T-helper 1 cell treated with Interleukin-12 subunit alpha and Interleukin-12 subunit beta and Interleukin-4 antibody, amounts not matched to agents 30 μg/mL and 1 μg/mL, for 36 hours (primary cell): ENCODE data around the gene VENTX.

Experiments
- H3K27ac Mint-ChIP-seq: one replicate; pipeline ENCODE4 v1.8.0; 2021; ENCODE audit warnings: mild to moderate bottlenecking, mixed read lengths
- H3K27me3 Mint-ChIP-seq: one replicate; pipeline ENCODE4 v1.8.0; 2021; ENCODE audit warnings: low read depth, mixed read lengths
- H3K36me3 Mint-ChIP-seq: one replicate; pipeline ENCODE4 v1.8.0; 2021; ENCODE audit warnings: low read depth, mixed read lengths
- H3K4me1 Mint-ChIP-seq: one replicate; pipeline ENCODE4 v1.8.0; 2021; ENCODE audit warnings: low read depth, mixed read lengths
- H3K4me3 Mint-ChIP-seq: one replicate; pipeline ENCODE4 v1.8.0; 2021; ENCODE audit warnings: mild to moderate bottlenecking, moderate library complexity, mixed read lengths
- H3K9me3 Mint-ChIP-seq: one replicate; pipeline ENCODE4 v1.8.0; 2021; ENCODE audit warnings: mixed read lengths

Gene VENTX

GRCh38 chr10:133237588-133238465, at the start of gene VENTX:
Gene VENTX (plus strand): TSS chr10:133237855. CDS start chr10:133237915, 60 bp downstream.
- Mint-ChIP-seq H3K36me3 (no peaks in the 10 kb centered on the region), H3K4me3 (no peak within 1 kb of the TSS), H3K27ac (no peak within 1 kb of the TSS), H3K27me3 (peaks cover 66% of the 10 kb centered on the region), H3K9me3 (no peaks in the 10 kb centered on the region), H3K4me1 (peaks cover 11% of the 10 kb centered on the region)

DNA sequence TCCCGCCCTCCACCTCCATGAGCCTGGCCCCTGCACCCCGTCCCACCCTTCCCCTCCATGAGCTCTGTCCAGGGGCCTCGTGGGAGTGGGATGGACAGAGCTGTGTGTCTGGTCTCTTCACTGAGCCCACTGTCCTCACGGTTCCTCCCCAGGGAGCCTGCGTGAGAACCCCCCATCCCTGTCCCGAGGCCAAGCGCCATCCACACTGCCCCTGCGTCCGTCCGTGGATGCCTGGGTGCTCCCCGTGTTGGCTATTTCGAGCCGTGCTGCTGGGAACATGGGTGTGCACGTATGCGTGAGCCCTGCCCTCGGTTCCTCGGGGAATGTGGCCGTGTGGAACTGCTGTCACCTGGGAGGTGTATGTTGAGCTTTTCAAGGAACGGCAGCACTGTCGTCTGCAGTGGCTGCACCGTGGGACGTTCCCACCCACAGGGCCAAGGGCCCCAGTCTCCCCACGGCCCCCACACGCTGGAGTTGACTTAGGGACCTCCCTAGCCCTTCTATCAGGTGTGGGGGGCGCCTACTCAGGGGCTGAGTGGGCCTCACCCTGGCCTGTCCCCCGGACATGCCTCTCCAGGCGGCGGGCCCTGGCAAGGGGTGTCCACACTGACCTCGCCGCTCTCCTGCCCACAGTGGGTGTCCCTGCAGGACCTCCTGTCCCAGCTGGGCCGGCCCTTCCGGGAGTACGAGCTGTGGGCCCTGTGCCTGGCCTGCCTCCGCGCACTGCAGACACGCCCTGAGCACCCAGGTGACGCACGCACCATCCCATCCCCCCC, 49.6 kb upstream of the VENTX start:
- Mint-ChIP-seq H3K4me1 (no peaks in the 10 kb centered on the region), H3K27ac (no peak overlapping the region), H3K27me3 (no peaks in the 10 kb centered on the region), H3K4me3 (no peak overlapping the region), H3K9me3 (peaks cover 6% of the 10 kb centered on the region), H3K36me3 (no peaks in the 10 kb centered on the region)

- Mint-ChIP-seq H3K4me3 (no peak overlapping the region), H3K9me3 (peaks cover 2% of the 10 kb centered on the region), H3K36me3 (no peaks in the 10 kb centered on the region), H3K4me1 (no peaks in the 10 kb centered on the region), H3K27me3 (no peaks in the 10 kb centered on the region), H3K27ac (no peak overlapping the region)
These were observed 48.4 kb upstream of the VENTX start for GRCh38 chr10:133189256-133189655.

DNA sequence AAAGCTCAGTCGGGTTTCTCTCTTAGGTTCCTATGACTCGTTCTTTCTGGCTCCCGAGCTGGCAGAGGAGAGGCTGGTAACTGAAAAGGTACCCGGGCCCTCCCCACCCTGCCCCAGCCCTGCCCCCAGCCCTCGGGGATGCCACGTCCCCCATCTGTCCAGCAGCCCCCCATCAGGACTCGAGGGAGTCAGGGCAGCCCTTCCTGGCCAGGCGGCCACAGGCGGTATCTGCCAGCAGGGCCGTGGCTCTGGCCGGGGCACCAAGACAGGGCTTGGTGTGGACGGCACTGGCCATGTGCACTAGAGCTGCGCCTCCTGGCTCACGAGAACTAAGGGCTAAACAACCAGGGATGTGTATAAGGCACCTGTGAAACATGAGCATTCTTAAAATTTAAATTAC, 47.9 kb upstream of the VENTX start:
- H3K4me1 Mint-ChIP-seq, result no peaks in the 10 kb centered on the region
- H3K27me3 Mint-ChIP-seq, result no peaks in the 10 kb centered on the region
- H3K4me3 Mint-ChIP-seq, result no peak overlapping the region
- H3K27ac Mint-ChIP-seq, result no peak overlapping the region
- no peaks in the 10 kb centered on the region for H3K9me3 Mint-ChIP-seq
- H3K36me3 Mint-ChIP-seq, result no peaks in the 10 kb centered on the region

DNA sequence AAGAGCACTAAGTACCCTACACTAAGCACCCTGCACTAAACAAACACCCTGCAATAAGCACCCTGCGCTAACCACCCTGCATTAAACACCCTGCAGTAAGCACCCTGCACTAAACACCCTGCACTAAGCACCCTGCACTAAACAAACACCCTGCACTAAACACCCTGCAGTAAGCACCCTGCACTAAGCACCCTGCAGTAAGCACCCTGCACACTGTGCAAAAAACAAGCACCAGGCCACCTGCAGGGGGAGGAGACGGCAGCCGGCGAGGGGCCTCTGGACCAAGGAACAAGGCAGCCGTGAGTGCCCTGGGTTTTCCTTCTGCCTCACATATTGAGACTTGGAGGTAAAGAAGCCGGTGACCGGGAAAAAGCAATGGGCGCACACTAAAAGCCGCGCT, 47.4 kb upstream of the VENTX start:
- Mint-ChIP-seq H3K9me3 (no peaks in the 10 kb centered on the region), H3K36me3 (no peaks in the 10 kb centered on the region), H3K4me1 (no peaks in the 10 kb centered on the region), H3K4me3 (no peak overlapping the region), H3K27ac (no peak overlapping the region), H3K27me3 (no peaks in the 10 kb centered on the region)

GRCh38 chr10:133191651-133192050, 46.0 kb upstream of the VENTX start:
- Mint-ChIP-seq H3K27ac (no peak overlapping the region), H3K4me1 (no peaks in the 10 kb centered on the region), H3K9me3 (no peaks in the 10 kb centered on the region), H3K4me3 (no peak overlapping the region), H3K36me3 (no peaks in the 10 kb centered on the region), H3K27me3 (no peaks in the 10 kb centered on the region)

DNA sequence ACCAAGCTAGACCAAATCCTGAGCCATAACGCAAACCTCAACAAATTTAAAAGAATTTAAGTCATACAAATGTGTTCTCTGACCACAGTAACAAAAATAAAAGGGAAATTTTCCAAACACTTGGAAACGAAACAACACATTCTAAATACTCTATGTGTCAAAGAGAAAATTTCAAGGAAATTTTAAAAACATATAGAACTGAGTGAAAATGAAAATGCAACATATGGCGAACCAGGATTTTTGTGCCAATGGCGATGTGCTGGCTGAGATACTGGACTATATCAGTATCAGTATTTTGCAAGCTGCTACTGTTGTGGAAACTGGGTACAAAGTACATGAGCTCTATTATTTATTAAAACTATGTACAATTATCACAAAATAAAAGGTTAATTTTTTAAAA, 43.5 kb upstream of the VENTX start:
- Mint-ChIP-seq H3K36me3 (no peaks in the 10 kb centered on the region), H3K4me1 (no peaks in the 10 kb centered on the region), H3K27me3 (no peaks in the 10 kb centered on the region), H3K4me3 (no peak overlapping the region), H3K27ac (no peak overlapping the region), H3K9me3 (no peaks in the 10 kb centered on the region)

GRCh38 chr10:133195096-133195495, 42.6 kb upstream of the VENTX start:
- no peaks in the 10 kb centered on the region for H3K9me3 Mint-ChIP-seq
- H3K4me1 Mint-ChIP-seq, result no peaks in the 10 kb centered on the region
- H3K36me3 Mint-ChIP-seq, result no peaks in the 10 kb centered on the region
- no peaks in the 10 kb centered on the region for H3K27me3 Mint-ChIP-seq
- H3K27ac Mint-ChIP-seq, result no peak overlapping the region
- no peak overlapping the region for H3K4me3 Mint-ChIP-seq

- Mint-ChIP-seq H3K4me3 (no peak overlapping the region), H3K9me3 (no peaks in the 10 kb centered on the region), H3K27ac (no peak overlapping the region), H3K36me3 (no peaks in the 10 kb centered on the region), H3K27me3 (no peaks in the 10 kb centered on the region), H3K4me1 (no peaks in the 10 kb centered on the region)
These were observed 42.0 kb upstream of the VENTX start for GRCh38 chr10:133195611-133196010.

DNA sequence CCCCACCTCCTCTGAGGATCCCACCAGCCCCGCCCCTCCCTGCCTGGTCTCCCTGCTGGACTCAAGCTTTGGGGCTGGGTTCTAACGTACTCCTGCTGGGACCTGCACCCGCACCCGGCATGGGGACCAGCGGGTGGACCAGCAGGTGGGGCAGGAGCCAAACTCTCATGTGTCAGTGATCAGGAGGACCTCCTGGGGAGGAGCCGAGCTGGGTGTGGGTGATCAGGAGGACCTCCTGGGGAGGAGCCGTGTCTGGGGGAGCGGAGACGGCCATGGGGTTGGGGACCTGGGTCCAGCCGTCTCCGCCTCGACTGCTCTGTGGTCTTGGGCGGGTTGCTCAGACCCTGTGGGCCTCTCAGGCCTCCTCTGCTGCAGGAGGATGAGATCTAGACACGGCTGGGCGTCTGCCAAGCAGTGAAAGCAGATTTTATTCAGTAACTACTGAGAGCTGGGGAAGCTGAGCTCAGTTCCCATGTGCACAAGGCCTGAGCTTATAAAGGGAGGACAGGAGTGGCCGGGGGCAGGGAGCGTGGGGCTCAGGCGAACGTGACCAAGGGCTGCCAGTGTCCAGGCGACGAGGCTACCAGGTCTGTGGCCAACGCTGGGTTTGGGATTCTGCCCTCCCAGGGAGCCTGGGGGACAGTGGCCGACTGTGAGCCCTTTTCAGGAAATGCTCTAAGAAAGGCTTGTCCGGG, 41.3 kb upstream of the VENTX start:
- Mint-ChIP-seq H3K9me3 (no peaks in the 10 kb centered on the region), H3K36me3 (no peaks in the 10 kb centered on the region), H3K4me1 (no peaks in the 10 kb centered on the region), H3K4me3 (no peak overlapping the region), H3K27me3 (no peaks in the 10 kb centered on the region), H3K27ac (no peak overlapping the region)

DNA sequence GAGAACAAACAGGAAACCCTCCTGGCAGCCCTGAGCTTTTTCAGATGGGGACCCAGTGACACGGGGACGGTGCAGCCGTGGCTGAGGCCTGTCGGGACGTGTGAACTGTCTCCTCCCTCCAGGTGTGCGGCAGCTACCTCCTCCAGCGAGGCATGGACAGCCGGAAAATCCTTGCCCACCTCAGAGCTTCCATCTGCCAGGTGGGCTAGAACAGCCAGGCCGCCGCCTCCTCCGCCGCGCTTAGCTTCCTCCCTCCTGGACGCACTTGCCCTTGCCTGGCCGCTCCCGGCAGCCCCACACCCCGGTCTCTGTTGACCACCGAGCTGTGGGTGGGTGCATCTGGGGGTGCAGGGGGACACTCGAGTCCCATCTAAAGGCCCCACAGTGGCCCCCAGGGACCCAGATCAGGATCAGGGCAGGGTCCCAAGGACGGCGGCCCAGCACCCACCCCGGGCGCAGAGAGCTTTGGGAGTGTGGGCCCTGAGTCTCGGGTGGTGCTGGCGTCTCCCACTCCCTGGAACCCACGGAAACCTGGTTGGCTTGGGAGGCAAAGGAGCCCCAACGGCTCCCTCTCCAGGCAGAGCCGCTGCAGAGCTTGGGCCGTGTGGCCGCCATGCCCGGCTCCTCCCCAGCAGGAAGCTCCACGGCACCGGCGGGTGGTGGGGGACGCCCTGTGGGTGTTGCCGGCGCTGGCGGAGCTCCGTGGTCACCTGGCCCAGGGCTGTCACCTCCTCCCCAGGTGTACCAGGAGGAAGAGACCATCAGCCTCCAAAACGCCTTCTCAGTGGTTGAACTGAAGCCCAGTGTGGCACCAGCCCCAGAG, 40.5 kb upstream of the VENTX start:
- H3K4me1 Mint-ChIP-seq, result no peaks in the 10 kb centered on the region
- no peaks in the 10 kb centered on the region for H3K36me3 Mint-ChIP-seq
- H3K9me3 Mint-ChIP-seq, result no peaks in the 10 kb centered on the region
- no peak overlapping the region for H3K27ac Mint-ChIP-seq
- H3K4me3 Mint-ChIP-seq, result no peak overlapping the region
- no peaks in the 10 kb centered on the region for H3K27me3 Mint-ChIP-seq

DNA sequence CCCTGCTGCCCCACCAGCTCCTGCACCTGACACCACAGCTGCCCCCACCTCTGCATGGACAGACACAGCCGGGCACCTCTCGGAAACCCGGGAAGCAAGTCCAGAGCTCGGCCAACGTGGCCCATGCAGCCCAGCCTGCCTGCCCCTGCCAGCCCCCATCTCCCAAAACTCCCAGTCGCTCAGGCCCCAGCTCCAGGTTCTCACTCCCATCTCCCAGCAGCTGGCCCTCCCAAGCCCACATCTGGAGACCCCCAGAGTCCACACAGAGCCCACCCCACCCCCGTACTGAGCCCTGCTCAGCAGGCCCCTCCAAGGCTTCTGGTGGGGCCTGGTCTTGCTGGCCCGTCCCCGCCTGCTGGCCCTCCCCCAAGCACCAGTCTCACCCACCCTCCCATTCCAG, 39.9 kb upstream of the VENTX start:
- no peaks in the 10 kb centered on the region for H3K9me3 Mint-ChIP-seq
- H3K27me3 Mint-ChIP-seq, result no peaks in the 10 kb centered on the region
- H3K36me3 Mint-ChIP-seq, result no peaks in the 10 kb centered on the region
- H3K4me1 Mint-ChIP-seq, result no peaks in the 10 kb centered on the region
- H3K4me3 Mint-ChIP-seq, result no peak overlapping the region
- H3K27ac Mint-ChIP-seq, result no peak overlapping the region

DNA sequence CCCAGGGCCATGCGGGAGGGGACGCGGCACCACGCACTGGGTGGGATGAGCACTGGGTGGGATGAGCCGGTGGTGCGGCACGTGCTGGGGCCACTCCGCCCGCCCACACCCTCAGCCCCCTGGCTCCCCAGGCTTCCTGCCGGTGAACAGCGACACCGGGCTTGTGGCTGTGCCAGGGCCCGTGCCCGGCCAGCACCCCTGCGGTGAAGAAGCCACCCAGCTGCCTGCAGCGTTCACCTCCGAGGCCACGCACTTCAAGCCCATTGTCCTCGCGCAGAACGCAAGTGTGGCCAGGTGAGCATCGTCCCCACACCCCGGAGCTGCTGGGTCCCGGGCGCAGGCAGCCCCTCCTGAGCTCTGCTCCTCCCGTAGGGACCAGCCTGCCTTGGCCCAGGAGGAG, 39.4 kb upstream of the VENTX start:
- Mint-ChIP-seq H3K4me1 (no peaks in the 10 kb centered on the region), H3K9me3 (no peaks in the 10 kb centered on the region), H3K36me3 (no peaks in the 10 kb centered on the region), H3K27me3 (no peaks in the 10 kb centered on the region), H3K4me3 (no peak overlapping the region), H3K27ac (no peak overlapping the region)
